Activated CD4-positive, alpha-beta memory T cell treated with anti-CD3 and anti-CD28 coated beads for 36 hours (primary cell): ENCODE data around the gene ZBTB34. TPM values are rescaled to one million over a fixed set of nuclear protein-coding genes. Genes with fewer than 3 reads are reported as not detected.

Source experiments
- CTCF ChIA-PET: fragments of 350-600 bp; sonication (Branson Sonifier 250); formaldehyde crosslinking; loops from one replicate; lab custom pipeline; 2021; ENCODE audit warnings: antibody characterized with exemption, inconsistent platforms; lab: Charles Lee
- POLR2A ChIA-PET: fragments of 350-600 bp; sonication (Branson Sonifier 250); formaldehyde crosslinking; loops from one replicate; lab custom pipeline; 2021; ENCODE audit warnings: antibody characterized with exemption; lab: Charles Lee
- DNase-seq: peaks from one replicate; pipeline ENCODE4 v3.0.0-alpha.2; 2020
- H3K27ac Mint-ChIP-seq: one replicate; pipeline ENCODE4 v1.8.0; 2021; ENCODE audit warnings: mixed read lengths
- H3K27me3 Mint-ChIP-seq: one replicate; pipeline ENCODE4 v1.8.0; 2021; ENCODE audit warnings: mixed read lengths
- H3K36me3 Mint-ChIP-seq: one replicate; pipeline ENCODE4 v1.8.0; 2021; ENCODE audit warnings: mixed read lengths
- H3K4me1 Mint-ChIP-seq: one replicate; pipeline ENCODE4 v1.8.0; 2021; ENCODE audit warnings: low read depth, mixed read lengths
- H3K4me3 Mint-ChIP-seq: one replicate; pipeline ENCODE4 v1.8.0; 2021; ENCODE audit warnings: mild to moderate bottlenecking, mixed read lengths
- H3K9me3 Mint-ChIP-seq: one replicate; pipeline ENCODE4 v1.8.0; 2021; ENCODE audit warnings: mixed read lengths
- intact Hi-C: fragments of 100-400 bp; cut with micrococcal nuclease; formaldehyde crosslinking; loops from one replicate; pipeline ENCODE4 v1.15.1; 2023
- total RNA-seq, 2 experiments: library from RNA; stranded (reverse); gene quantifications; one replicate each; pipeline ENCODE4 v1.2.3, GENCODE V29; 2021

Gene ZBTB34
- total RNA-seq, 2 experiments from 2014 or later = 4.0 to 4.5 TPM

- Mint-ChIP-seq H3K27ac (no peak overlapping the region), H3K36me3 (peaks cover 10% of the 10 kb centered on the region), H3K9me3 (no peaks in the 10 kb centered on the region), H3K4me1 (peaks cover 16% of the 10 kb centered on the region), H3K4me3 (peak overlapping the region; percentile 80), H3K27me3 (no peaks in the 10 kb centered on the region)
- intact Hi-C loops = no loop called here
- no peak for DNase-seq
- CTCF ChIA-PET = interaction anchor here (0.6 kb wide), 1 partner anchor 10 kb away, joined by 3 read pairs; no protein-coding TSS in a partner anchor
- POLR2A ChIA-PET = no interaction called here
Observed at GRCh38 chr9:126862104-126862761, 1.8 kb downstream of the ZBTB34 start.

GRCh38 chr9:126864771-126865170 is 4.3 kb downstream of the ZBTB34 start:
- POLR2A ChIA-PET = no interaction called here
- intact Hi-C loops = no loop called here
- Mint-ChIP-seq H3K4me1 (peaks cover 20% of the 10 kb centered on the region), H3K27ac (no peak overlapping the region), H3K36me3 (peaks cover 10% of the 10 kb centered on the region), H3K9me3 (no peaks in the 10 kb centered on the region), H3K4me3 (no peak overlapping the region), H3K27me3 (no peaks in the 10 kb centered on the region)
- CTCF ChIA-PET = no interaction called here
- no peak for DNase-seq

- ChIA-PET CTCF (interaction anchor here (1.0 kb wide), 1 partner anchor 10 kb away, joined by 3 read pairs; no protein-coding TSS in a partner anchor), POLR2A (no interaction called here)
- Mint-ChIP-seq H3K9me3 (no peaks in the 10 kb centered on the region), H3K4me3 (no peak overlapping the region), H3K36me3 (peaks cover 10% of the 10 kb centered on the region), H3K27me3 (no peaks in the 10 kb centered on the region), H3K4me1 (peaks cover 11% of the 10 kb centered on the region), H3K27ac (no peak overlapping the region)
- intact Hi-C loops = no loop called here
- DNase-seq = no peak
Observed at GRCh38 chr9:126869368-126869767, 8.9 kb downstream of the ZBTB34 start.

- peaks cover 24% of the 10 kb centered on the region for H3K4me1 Mint-ChIP-seq
- ChIA-PET POLR2A (no interaction called here), CTCF (interaction anchor here (0.6 to 1.1 kb wide), 2 partner anchors 10 to 13 kb away, joined by 3 read pairs; no protein-coding TSS in a partner anchor)
- H3K27ac Mint-ChIP-seq = no peak overlapping the region
- no peak for DNase-seq
- no peak overlapping the region for H3K4me3 Mint-ChIP-seq
- intact Hi-C loops = no loop called here
- no peaks in the 10 kb centered on the region for H3K36me3 Mint-ChIP-seq
- H3K27me3 Mint-ChIP-seq = no peaks in the 10 kb centered on the region
- no peaks in the 10 kb centered on the region for H3K9me3 Mint-ChIP-seq
Observed at GRCh38 chr9:126872516-126872915, 12.1 kb downstream of the ZBTB34 start.

- Mint-ChIP-seq H3K27ac (no peak overlapping the region), H3K27me3 (no peaks in the 10 kb centered on the region), H3K4me3 (no peak overlapping the region), H3K9me3 (no peaks in the 10 kb centered on the region), H3K36me3 (peaks cover 4% of the 10 kb centered on the region), H3K4me1 (peaks cover 22% of the 10 kb centered on the region)
- intact Hi-C loops = no loop called here
- ChIA-PET POLR2A (no interaction called here), CTCF (interaction anchor here (1.0 kb wide), 1 partner anchor 69 kb away, joined by 3 read pairs; no protein-coding TSS in a partner anchor)
- no peak for DNase-seq
Observed at GRCh38 chr9:126874546-126875314, 14.3 kb downstream of the ZBTB34 start.

- DNase-seq = no peak
- peaks cover 15% of the 10 kb centered on the region for H3K36me3 Mint-ChIP-seq
- H3K4me3 Mint-ChIP-seq = no peak overlapping the region
- no peaks in the 10 kb centered on the region for H3K27me3 Mint-ChIP-seq
- peaks cover 22% of the 10 kb centered on the region for H3K4me1 Mint-ChIP-seq
- peak overlapping the region; percentile 13 for H3K27ac Mint-ChIP-seq
- POLR2A ChIA-PET = no interaction called here
- CTCF ChIA-PET = no interaction called here
- intact Hi-C loops = no loop called here
- no peaks in the 10 kb centered on the region for H3K9me3 Mint-ChIP-seq
Observed at GRCh38 chr9:126875756-126876510, 15.5 kb downstream of the ZBTB34 start.

- no peak overlapping the region for H3K27ac Mint-ChIP-seq
- ChIA-PET CTCF (no interaction called here), POLR2A (no interaction called here)
- no peaks in the 10 kb centered on the region for H3K9me3 Mint-ChIP-seq
- no peak for DNase-seq
- H3K36me3 Mint-ChIP-seq = peaks cover 15% of the 10 kb centered on the region
- intact Hi-C loops = no loop called here
- H3K4me1 Mint-ChIP-seq = peaks cover 22% of the 10 kb centered on the region
- H3K27me3 Mint-ChIP-seq = no peaks in the 10 kb centered on the region
- no peak overlapping the region for H3K4me3 Mint-ChIP-seq
Observed at GRCh38 chr9:126876531-126876930, 16.1 kb downstream of the ZBTB34 start.

- intact Hi-C loops = no loop called here
- peaks cover 15% of the 10 kb centered on the region for H3K36me3 Mint-ChIP-seq
- H3K27me3 Mint-ChIP-seq = no peaks in the 10 kb centered on the region
- CTCF ChIA-PET = no interaction called here
- no peak overlapping the region for H3K4me3 Mint-ChIP-seq
- no peak overlapping the region for H3K27ac Mint-ChIP-seq
- no peaks in the 10 kb centered on the region for H3K9me3 Mint-ChIP-seq
- POLR2A ChIA-PET = no interaction called here
- peaks cover 21% of the 10 kb centered on the region for H3K4me1 Mint-ChIP-seq
- DNase-seq = no peak
Observed at GRCh38 chr9:126877418-126877817, 17.0 kb downstream of the ZBTB34 start.

GRCh38 chr9:126879288-126879687 is 18.8 kb downstream of the ZBTB34 start:
- ChIA-PET POLR2A (no interaction called here), CTCF (no interaction called here)
- intact Hi-C loops = no loop called here
- peaks cover 16% of the 10 kb centered on the region for H3K36me3 Mint-ChIP-seq
- DNase-seq = no peak
- no peak overlapping the region for H3K27ac Mint-ChIP-seq
- no peaks in the 10 kb centered on the region for H3K9me3 Mint-ChIP-seq
- peaks cover 15% of the 10 kb centered on the region for H3K4me1 Mint-ChIP-seq
- no peaks in the 10 kb centered on the region for H3K27me3 Mint-ChIP-seq
- H3K4me3 Mint-ChIP-seq = no peak overlapping the region

- intact Hi-C loops = no loop called here
- Mint-ChIP-seq H3K36me3 (peaks cover 16% of the 10 kb centered on the region), H3K4me3 (no peak overlapping the region), H3K4me1 (peaks cover 15% of the 10 kb centered on the region), H3K27me3 (no peaks in the 10 kb centered on the region), H3K9me3 (no peaks in the 10 kb centered on the region), H3K27ac (no peak overlapping the region)
- POLR2A ChIA-PET = no interaction called here
- CTCF ChIA-PET = no interaction called here
- DNase-seq = no peak
Observed at GRCh38 chr9:126880226-126880946, 19.9 kb downstream of the ZBTB34 start.

GRCh38 chr9:126880947-126881332 is 20.5 kb downstream of the ZBTB34 start:
- H3K27ac Mint-ChIP-seq = no peak overlapping the region
- no peak for DNase-seq
- H3K36me3 Mint-ChIP-seq = peaks cover 16% of the 10 kb centered on the region
- intact Hi-C loops = no loop called here
- ChIA-PET POLR2A (no interaction called here), CTCF (no interaction called here)
- peaks cover 15% of the 10 kb centered on the region for H3K4me1 Mint-ChIP-seq
- no peak overlapping the region for H3K4me3 Mint-ChIP-seq
- H3K27me3 Mint-ChIP-seq = no peaks in the 10 kb centered on the region
- no peaks in the 10 kb centered on the region for H3K9me3 Mint-ChIP-seq

- Mint-ChIP-seq H3K36me3 (peaks cover 16% of the 10 kb centered on the region), H3K9me3 (no peaks in the 10 kb centered on the region), H3K27ac (no peak overlapping the region), H3K4me3 (no peak overlapping the region), H3K27me3 (no peaks in the 10 kb centered on the region), H3K4me1 (no peaks in the 10 kb centered on the region)
- CTCF ChIA-PET = no interaction called here
- POLR2A ChIA-PET = no interaction called here
- no peak for DNase-seq
- intact Hi-C loops = no loop called here
Observed at GRCh38 chr9:126882746-126883145, 22.3 kb downstream of the ZBTB34 start.
